Measurements from ENCODE around the gene C1QTNF7.

Gene C1QTNF7

GRCh38 chr4:15420642-15421041 is 7.2 kb upstream of the C1QTNF7 start:
- no peak for DNase-seq (ENCODE audit: extremely low read depth, insufficient read length)
- Histone ChIP-seq H3K4me3 (replicated peaks; ENCODE audit: low read depth, low read length) (no peak overlapping the region), H3K36me3 (ENCODE audit: control insufficient read depth, insufficient read depth, low read length) (no peaks in the 10 kb centered on the region), H3K27me3 (replicated peaks; ENCODE audit: control insufficient read depth, insufficient read depth, low read length) (no peaks in the 10 kb centered on the region; the same call in 1 of the 2 replicates)
- no peak for TF ChIP-seq CTCF (IDR thresholded peaks at IDR 0.05; ENCODE audit: insufficient read depth, low read length, poor library complexity, severe bottlenecking)

- Histone ChIP-seq H3K4me3 (replicated peaks; ENCODE audit: low read depth, low read length) (no peak overlapping the region), H3K36me3 (ENCODE audit: control insufficient read depth, insufficient read depth, low read length) (no peaks in the 10 kb centered on the region), H3K27me3 (replicated peaks; ENCODE audit: control insufficient read depth, insufficient read depth, low read length) (no peaks in the 10 kb centered on the region; the same call in 1 of the 2 replicates)
- TF ChIP-seq CTCF (IDR thresholded peaks at IDR 0.05; ENCODE audit: insufficient read depth, low read length, poor library complexity, severe bottlenecking): no peak
- DNase-seq (ENCODE audit: extremely low read depth, insufficient read length): no peak
These were observed 4.5 kb upstream of the C1QTNF7 start for GRCh38 chr4:15423285-15423711.

GRCh38 chr4:15425520-15425919 is 2.3 kb upstream of the C1QTNF7 start:
- H3K27me3 ChIP-seq (replicated peaks; ENCODE audit: control insufficient read depth, insufficient read depth, low read length): no peaks in the 10 kb centered on the region; the same call in 1 of the 2 replicates
- no peaks in the 10 kb centered on the region for H3K36me3 ChIP-seq (ENCODE audit: control insufficient read depth, insufficient read depth, low read length)
- no peak overlapping the region for H3K4me3 ChIP-seq (replicated peaks; ENCODE audit: low read depth, low read length)
- no peak for TF ChIP-seq CTCF (IDR thresholded peaks at IDR 0.05; ENCODE audit: insufficient read depth, low read length, poor library complexity, severe bottlenecking)
- DNase-seq (ENCODE audit: extremely low read depth, insufficient read length): no peak

DNA sequence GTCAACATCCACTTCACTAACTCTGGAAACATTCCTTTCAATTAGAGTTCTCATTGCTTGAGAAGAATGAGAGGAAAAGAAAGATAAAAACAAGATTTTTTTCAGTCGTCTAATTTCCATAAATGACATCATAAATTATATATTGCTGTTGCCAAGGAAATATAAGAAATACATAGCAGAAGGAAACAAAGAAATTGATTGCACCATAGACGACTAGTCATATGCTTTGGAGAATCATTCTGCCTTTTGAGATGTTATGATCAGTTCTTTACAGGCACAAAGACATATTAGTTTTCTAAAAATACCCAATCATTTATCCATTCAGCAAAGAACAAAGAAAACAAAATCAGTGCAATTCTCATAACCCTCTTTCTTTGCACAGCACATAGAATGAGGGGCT is 672 bp upstream of the C1QTNF7 start:
- TF ChIP-seq CTCF (IDR thresholded peaks at IDR 0.05; ENCODE audit: insufficient read depth, low read length, poor library complexity, severe bottlenecking): no peak
- H3K36me3 ChIP-seq (ENCODE audit: control insufficient read depth, insufficient read depth, low read length): no peaks in the 10 kb centered on the region
- no peak for DNase-seq (ENCODE audit: extremely low read depth, insufficient read length)
- H3K4me3 ChIP-seq (replicated peaks; ENCODE audit: low read depth, low read length): no peak overlapping the region
- H3K27me3 ChIP-seq (replicated peaks; ENCODE audit: control insufficient read depth, insufficient read depth, low read length): no peaks in the 10 kb centered on the region; the same call in 1 of the 2 replicates

DNA sequence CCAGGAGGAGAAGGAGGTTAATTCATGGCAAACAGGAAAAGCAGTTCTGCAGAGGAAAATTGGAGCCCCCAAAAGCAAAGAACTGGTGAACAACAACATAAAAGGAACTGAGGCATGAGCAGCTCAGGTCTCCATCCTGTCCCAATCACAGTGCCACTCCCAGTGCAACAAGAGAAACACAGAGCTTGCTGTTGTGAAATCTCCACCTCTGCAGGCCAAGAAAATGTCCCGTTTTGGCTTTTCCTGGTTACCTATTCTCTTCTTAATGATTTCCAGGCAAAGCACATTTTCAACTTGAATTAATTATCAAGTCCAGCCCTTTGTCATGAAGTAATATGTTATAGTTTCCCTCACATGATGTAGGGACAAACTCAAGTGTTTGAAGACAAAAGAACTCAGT is 778 bp downstream of the C1QTNF7 start:
- no peak for TF ChIP-seq CTCF (IDR thresholded peaks at IDR 0.05; ENCODE audit: insufficient read depth, low read length, poor library complexity, severe bottlenecking)
- DNase-seq (ENCODE audit: extremely low read depth, insufficient read length): no peak
- H3K4me3 ChIP-seq (replicated peaks; ENCODE audit: low read depth, low read length): no peak overlapping the region
- no peaks in the 10 kb centered on the region; the same call in 1 of the 2 replicates for H3K27me3 ChIP-seq (replicated peaks; ENCODE audit: control insufficient read depth, insufficient read depth, low read length)
- H3K36me3 ChIP-seq (ENCODE audit: control insufficient read depth, insufficient read depth, low read length): no peaks in the 10 kb centered on the region

DNA sequence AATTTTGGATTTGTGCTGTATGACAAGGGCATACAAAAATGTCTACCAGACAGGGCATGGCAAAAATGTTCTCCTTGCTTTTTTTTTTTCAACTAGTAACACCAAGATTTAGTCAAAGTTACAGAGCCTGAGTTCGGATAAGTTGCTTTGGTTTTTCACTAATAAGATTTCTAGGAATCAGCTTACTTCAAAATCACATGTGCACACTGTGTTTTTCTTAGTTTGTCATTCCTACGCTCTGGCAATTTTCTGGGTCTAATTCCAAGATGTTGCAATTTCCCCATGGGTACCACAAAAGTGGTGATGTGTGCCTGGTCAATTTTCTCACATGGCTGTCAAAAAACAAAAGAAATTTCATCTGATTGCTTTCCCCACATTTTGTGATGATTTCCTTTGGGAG is 6.3 kb downstream of the C1QTNF7 start:
- no peak overlapping the region for H3K4me3 ChIP-seq (replicated peaks; ENCODE audit: low read depth, low read length)
- no peak for TF ChIP-seq CTCF (IDR thresholded peaks at IDR 0.05; ENCODE audit: insufficient read depth, low read length, poor library complexity, severe bottlenecking)
- H3K36me3 ChIP-seq (ENCODE audit: control insufficient read depth, insufficient read depth, low read length): no peaks in the 10 kb centered on the region
- no peaks in the 10 kb centered on the region for H3K27me3 ChIP-seq (replicated peaks; ENCODE audit: control insufficient read depth, insufficient read depth, low read length)
- no peak for DNase-seq (ENCODE audit: extremely low read depth, insufficient read length)
